Measurements from ENCODE around the gene APBB1. TPM values are rescaled to one million over a fixed set of nuclear protein-coding genes. Genes with fewer than 3 reads are reported as not detected.
"Not testable (repeated sequence)": the region's sequence is repeated elsewhere in the genome, so short reads cannot be mapped to it uniquely, and the experiment has no call there.

Gene APBB1
- total RNA-seq, 2 donors from 2014 or later: 40.0 to 72.5 TPM

DNA sequence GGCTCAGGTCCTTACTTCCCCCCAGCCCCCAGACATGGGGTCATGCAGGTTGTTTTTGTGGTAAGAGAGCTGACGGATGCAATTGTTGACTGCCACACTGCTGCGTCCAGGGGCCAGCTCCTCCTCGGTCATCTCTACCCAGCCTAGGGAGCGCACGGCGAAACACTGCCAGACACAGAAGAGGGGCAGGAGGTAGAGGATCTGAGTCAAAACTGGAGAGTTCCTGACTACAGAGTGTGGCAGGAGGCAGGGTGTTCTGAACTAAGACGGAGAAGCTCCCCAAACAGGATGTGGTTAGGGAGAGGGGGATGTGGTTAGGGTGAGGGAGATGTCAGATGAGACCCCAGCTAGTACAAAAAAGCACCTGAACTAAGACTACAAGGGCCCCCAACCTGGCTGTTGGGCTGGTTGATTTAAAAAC lies 16.3 kb downstream of the APBB1 start:
- peak; percentile 95 for ATAC-seq
- H3K36me3 Mint-ChIP-seq: peaks cover 13 to 23% of the 10 kb centered on the region in 2 donors

DNA sequence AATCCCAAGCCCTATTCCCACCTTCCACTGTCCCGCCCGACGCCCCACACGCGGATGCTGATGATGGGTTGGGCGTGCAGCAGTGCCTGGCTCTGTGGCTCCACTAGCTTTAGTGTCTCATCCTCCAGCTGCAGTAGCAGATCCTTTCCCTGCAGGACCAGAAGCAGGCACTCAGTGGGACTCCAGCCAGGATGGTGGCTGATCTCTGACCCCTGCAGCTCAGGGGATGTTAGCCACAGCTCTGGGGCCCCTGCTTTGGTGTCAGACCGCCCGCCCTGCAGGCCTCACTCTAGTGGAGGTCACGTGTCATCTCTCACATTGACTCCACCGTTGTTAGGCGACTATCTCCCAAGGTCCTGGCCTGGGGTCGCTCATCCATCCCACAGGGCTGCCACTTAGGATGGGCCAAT lies 16.8 kb downstream of the APBB1 start:
- peak; percentile 49 to 51 for ATAC-seq
- Mint-ChIP-seq H3K9me3 (no peaks in the 10 kb centered on the region), H3K27ac (peak overlapping the region; percentile 85 to 86), H3K36me3 (peaks cover 13 to 23% of the 10 kb centered on the region in 2 donors)
- no peak for DNase-seq (ENCODE audit: low spot score in 2 of 2)

More for the DNA sequence above, 16.3 kb downstream of the APBB1 start:
- Mint-ChIP-seq H3K27ac (peak overlapping the region; percentile 85 to 86), H3K9me3 (no peaks in the 10 kb centered on the region)
- peak; percentile 58 to 83 for DNase-seq (ENCODE audit: low spot score in 2 of 2)

DNA sequence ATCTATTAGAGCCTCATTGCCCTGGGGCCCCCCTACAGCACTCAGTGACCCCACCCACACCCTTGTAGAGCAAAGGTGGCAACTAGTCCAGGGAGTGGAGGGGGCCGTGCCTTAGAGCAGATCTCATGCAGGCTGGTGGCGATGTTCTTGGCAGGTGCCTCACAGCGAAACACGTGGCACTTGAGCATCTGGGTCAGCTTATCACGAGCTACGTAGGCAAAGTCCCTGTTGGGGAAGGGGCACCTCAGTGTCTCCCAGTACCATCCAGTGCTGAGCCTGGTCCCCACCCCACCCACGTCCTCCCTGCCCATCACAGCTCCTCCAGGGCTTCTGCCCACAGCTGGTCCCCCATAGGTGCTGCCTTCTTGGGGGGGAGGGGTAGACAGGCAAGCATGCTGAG lies 17.4 kb downstream of the APBB1 start:
- no peak overlapping the region for H3K27ac Mint-ChIP-seq
- H3K9me3 Mint-ChIP-seq: no peaks in the 10 kb centered on the region
- H3K36me3 Mint-ChIP-seq: peaks cover 13 to 23% of the 10 kb centered on the region in 2 donors
- DNase-seq (ENCODE audit: low spot score in 2 of 2) (no peak), ATAC-seq (no peak)

DNA sequence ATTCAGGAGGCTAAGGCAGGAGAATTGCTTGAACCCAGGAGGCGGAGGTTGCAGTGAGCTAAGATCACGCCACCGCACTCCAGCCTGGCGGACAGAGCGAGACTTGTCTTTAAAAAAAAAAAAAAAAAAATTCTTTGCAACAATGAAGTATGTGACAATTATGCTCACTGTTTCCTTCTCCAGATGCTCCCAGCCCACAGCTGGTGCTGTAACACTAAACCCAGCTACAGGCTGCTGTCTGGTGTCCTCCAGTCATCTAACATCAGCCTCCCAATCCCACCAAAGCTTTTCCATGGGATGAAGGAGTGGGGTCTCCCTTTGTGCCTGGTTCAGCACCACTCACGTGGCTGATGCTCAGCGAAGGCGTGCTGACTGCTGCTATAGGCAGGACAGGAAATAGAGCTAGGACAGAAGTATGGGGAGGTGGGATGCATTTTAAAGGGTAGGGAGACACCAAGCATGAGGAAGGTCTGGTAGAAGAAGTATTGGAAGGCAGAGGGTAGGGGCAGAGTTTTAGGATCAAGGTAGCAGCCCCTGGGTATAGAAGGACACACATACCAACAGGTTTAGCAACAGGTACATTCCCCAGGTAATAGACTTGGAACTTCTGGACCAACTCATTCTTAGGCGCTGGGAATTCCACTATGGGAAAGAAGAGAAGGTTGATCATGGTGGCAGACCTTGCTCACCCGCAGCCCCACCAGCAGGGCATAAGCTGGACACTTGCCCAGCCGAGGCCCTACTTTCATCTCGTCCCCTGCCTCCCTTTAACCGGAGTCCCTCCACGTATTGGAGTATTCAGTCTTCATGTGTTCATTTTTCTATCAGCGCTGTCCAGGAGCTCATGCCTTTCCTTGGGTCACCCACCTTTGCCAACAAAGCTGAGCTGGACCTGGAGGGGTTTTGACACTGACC lies 18.2 kb downstream of the APBB1 start:
- H3K27ac Mint-ChIP-seq: no peak overlapping the region

DNA sequence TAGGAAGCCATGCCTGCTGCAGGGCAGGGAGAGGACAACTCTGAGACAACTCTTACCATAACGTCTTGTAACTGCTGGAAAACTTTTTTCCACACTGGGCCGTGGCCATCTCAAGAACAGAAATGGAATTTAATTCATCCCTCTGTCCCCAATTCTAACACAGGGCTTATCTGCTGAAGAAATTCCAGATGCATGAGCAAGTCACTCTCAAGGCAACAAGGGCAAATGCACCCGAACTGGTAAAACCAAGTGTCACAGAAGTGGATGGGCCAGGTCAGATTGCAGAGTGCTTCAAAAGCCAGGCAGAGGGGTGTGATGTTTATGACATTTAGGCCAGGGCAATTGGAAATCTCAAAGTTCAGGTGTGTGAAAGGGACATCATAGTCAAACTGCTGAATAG lies 21.3 kb downstream of the APBB1 start:
- H3K9me3 Mint-ChIP-seq: no peaks in the 10 kb centered on the region
- ATAC-seq: no peak
- DNase-seq (ENCODE audit: low spot score in 2 of 2): no peak
- H3K36me3 Mint-ChIP-seq: peaks cover 21 to 30% of the 10 kb centered on the region in 2 donors
- peak overlapping the region in 1 of 2 donors; percentile 8 for H3K27ac Mint-ChIP-seq

More for the DNA sequence above, 18.2 kb downstream of the APBB1 start:
- Mint-ChIP-seq H3K9me3 (no peaks in the 10 kb centered on the region), H3K36me3 (peaks cover 13 to 23% of the 10 kb centered on the region in 2 donors)
- DNase-seq (ENCODE audit: low spot score in 2 of 2) (no peak), ATAC-seq (no peak)

DNA sequence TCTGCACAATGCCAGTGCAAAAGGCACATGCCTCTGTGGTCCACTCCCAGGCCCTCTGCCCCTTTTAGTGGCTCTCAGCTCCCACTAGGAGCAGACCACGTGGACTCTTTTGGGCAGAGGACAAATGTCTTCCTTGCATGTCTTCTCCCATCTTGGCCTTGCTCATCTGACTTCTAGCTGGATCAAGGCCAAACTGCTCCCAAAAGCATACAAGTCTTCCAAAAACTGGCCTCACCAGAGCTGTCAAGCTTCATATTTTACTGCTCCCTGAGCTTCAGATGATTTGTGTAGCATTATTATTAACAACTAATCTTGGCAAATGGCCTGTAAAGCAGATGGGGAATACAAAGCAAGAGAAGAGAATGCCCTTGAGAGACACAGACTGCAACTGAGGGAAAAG lies 21.7 kb downstream of the APBB1 start:
- Mint-ChIP-seq H3K27ac (peak overlapping the region in 1 of 2 donors; percentile 71), H3K9me3 (no peaks in the 10 kb centered on the region), H3K36me3 (peaks cover 22 to 32% of the 10 kb centered on the region in 2 donors)
- ATAC-seq: no peak
- DNase-seq (ENCODE audit: low spot score in 2 of 2): no peak

DNA sequence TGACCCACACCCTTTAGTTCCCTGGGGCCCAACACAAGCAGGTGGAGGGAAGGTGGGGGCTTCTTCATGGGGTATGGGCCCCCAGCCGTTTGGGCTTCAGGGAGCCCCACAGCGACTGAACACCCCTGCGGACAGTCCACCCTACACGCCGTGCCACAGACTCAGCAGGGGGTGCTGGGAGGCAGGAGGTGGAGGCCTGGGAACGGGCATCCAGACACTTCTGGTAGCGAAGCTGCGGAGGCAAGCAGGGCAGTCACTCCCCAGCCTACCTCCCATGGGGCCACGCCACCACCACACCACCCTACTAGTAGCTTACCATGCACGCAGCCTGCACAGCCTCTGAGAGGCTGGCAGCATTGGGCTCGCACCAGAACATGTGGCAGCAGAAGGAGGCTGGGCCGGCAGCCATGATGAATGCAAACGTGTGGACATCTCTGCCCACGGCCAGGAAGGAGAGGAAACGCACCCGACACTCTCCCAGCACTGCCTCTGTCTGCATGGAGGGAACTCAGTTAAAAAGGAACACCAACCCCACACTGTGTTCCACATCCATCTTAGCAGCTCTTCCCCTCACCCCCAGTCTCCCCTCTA lies 23.3 kb downstream of the APBB1 start:
- no peaks in the 10 kb centered on the region for H3K9me3 Mint-ChIP-seq
- DNase-seq (ENCODE audit: low spot score in 2 of 2) (no peak), ATAC-seq (no peak)
- peak overlapping the region in 1 of 2 donors; percentile 71 for H3K27ac Mint-ChIP-seq
- peaks cover 19 to 24% of the 10 kb centered on the region in 2 donors for H3K36me3 Mint-ChIP-seq

DNA sequence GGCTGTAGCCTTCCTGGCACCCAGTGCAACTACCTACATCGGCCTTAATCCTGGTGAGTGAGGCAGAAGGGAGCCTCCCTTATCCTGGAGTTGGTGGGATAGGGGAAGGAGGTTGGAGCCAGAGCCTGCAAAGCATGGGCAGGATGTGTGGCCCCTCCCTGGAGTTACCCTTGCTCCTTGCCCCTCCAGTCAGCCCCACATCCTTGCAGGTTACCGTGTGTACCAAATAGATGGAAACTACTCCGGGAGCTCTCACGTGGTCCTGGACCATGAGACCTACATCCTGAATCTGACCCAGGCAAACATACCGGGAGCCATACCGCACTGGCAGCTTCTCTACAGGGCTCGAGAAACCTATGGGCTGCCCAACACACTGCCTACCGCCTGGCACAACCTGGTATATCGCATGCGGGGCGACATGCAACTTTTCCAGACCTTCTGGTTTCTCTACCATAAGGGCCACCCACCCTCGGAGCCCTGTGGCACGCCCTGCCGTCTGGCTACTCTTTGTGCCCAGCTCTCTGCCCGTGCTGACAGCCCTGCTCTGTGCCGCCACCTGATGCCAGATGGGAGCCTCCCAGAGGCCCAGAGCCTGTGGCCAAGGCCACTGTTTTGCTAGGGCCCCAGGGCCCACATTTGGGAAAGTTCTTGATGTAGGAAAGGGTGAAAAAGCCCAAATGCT lies 24.8 kb downstream of the APBB1 start:
- no peak for DNase-seq (ENCODE audit: low spot score in 2 of 2)
- H3K27ac Mint-ChIP-seq: peak overlapping the region in 1 of 2 donors; percentile 30
- ATAC-seq: no peak
- no peaks in the 10 kb centered on the region for H3K9me3 Mint-ChIP-seq
- peaks cover 12 to 13% of the 10 kb centered on the region in 2 donors for H3K36me3 Mint-ChIP-seq

DNA sequence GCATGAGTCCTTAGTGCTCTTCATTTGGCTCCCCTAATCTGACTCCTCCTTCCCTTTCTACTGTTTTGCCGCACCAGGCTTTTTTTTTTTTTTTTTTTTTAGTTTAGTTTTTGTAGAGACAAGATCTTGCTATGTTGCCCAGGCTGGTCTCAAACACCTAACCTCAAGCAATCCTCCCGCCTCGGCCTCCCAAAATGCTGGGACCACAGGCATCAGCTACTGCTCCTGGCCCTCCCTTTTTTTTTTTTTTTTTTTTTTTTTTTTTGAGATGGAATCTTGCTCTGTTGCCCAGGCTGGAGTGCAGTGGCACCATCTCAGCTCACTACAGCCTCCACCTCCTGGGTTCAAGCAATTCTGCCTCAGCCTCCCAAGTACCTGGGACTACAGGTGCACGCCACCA lies 26.6 kb downstream of the APBB1 start:
- H3K36me3 Mint-ChIP-seq; DNase-seq (ENCODE audit: low spot score in 2 of 2); H3K9me3 Mint-ChIP-seq; ATAC-seq; H3K27ac Mint-ChIP-seq: not testable (repeated sequence)

DNA sequence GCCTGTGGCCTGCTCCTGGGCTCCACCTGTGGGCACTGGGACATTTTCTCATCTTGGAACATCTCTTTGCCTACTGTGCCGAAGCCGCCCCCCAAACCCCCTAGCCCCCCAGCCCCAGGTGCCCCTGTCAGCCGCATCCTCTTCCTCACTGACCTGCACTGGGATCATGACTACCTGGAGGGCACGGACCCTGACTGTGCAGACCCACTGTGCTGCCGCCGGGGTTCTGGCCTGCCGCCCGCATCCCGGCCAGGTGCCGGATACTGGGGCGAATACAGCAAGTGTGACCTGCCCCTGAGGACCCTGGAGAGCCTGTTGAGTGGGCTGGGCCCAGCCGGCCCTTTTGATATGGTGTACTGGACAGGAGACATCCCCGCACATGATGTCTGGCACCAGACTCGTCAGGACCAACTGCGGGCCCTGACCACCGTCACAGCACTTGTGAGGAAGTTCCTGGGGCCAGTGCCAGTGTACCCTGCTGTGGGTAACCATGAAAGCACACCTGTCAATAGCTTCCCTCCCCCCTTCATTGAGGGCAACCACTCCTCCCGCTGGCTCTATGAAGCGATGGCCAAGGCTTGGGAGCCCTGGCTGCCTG lies 27.3 kb downstream of the APBB1 start:
- DNase-seq (ENCODE audit: low spot score in 2 of 2) (no peak), ATAC-seq (no peak)
- Mint-ChIP-seq H3K36me3 (peaks cover 8 to 9% of the 10 kb centered on the region in 2 donors), H3K9me3 (no peaks in the 10 kb centered on the region), H3K27ac (peak overlapping the region in 1 of 2 donors; percentile 97)

DNA sequence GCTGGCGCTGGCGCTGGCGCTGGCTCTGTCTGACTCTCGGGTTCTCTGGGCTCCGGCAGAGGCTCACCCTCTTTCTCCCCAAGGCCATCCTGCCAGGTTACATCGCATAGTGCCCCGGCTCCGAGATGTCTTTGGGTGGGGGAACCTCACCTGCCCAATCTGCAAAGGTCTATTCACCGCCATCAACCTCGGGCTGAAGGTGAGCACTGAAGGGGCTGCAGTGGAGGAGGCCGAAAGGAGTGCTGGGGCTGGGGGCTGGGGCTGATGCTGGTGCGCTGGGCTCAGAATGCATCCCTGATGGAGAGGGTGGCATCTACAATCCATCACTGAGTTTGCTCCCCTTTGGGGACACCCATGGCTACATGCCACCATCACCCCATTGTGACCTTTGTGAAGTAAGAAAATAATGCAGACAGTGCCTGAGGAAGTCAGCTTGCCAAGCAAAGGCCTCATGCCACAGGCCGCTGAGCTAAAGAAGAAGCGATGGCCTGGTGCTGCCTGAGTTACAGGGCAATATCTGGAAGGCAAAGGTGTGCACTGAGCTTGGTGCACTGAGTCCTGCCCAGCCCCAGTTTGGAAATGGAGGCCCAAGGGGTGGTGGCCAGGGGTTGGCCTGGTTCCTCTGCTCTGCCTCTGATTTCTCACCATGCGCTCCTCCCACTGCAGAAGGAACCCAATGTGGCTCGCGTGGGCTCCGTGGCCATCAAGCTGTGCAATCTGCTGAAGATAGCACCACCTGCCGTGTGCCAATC lies 28.0 kb downstream of the APBB1 start:
- peak overlapping the region; percentile 77 to 97 for H3K27ac Mint-ChIP-seq
- ATAC-seq: no peak
- peaks cover 8 to 9% of the 10 kb centered on the region in 2 donors for H3K36me3 Mint-ChIP-seq
- H3K9me3 Mint-ChIP-seq: no peaks in the 10 kb centered on the region
- no peak for DNase-seq (ENCODE audit: low spot score in 2 of 2)

DNA sequence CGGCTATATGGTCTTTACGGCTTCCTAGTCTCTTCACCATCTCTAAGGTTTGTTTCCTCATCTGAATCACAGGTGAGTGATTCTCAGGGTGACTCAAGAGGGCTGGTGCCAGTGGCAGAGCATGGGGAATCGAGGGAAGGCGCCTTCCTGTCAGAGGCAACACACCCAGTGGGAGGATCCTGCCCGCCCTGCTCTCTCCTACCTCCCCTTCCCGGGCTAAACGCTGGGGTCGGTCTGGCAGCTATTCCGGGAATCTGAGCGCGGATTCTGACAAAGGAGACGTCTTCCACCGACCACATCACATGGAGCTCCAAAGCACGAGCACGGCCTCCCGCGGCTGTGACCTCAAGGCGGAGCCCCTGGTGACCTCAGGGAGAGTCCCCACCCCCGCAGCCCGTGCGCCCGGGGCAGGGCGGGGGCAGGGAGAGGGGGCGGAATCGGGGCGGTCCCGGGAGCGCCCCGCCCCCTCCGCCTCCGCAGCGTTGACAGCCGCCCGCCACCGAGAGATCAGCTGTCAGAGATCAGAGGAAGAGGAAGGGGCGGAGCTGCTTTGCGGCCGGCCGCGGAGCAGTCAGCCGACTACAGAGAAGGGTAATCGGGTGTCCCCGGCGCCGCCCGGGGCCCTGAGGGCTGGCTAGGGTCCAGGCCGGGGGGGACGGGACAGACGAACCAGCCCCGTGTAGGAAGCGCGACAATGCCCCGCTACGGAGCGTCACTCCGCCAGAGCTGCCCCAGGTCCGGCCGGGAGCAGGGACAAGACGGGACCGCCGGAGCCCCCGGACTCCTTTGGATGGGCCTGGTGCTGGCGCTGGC lies 28.8 kb downstream of the APBB1 start, which contains the start of gene SMPD1:
Gene SMPD1 (plus strand): TSS at position 570 of the 813 bp plus-strand sequence. CDS start 125 bp downstream, at position 695.
- DNase-seq (ENCODE audit: low spot score in 2 of 2) (peak; percentile 88 to 96), ATAC-seq (peak; percentile 87 to 88)
- no peaks in the 10 kb centered on the region for H3K9me3 Mint-ChIP-seq
- H3K36me3 Mint-ChIP-seq: peaks cover 8 to 9% of the 10 kb centered on the region in 2 donors
- peak within 1 kb of the TSS; percentile 97 to 99 for H3K27ac Mint-ChIP-seq

DNA sequence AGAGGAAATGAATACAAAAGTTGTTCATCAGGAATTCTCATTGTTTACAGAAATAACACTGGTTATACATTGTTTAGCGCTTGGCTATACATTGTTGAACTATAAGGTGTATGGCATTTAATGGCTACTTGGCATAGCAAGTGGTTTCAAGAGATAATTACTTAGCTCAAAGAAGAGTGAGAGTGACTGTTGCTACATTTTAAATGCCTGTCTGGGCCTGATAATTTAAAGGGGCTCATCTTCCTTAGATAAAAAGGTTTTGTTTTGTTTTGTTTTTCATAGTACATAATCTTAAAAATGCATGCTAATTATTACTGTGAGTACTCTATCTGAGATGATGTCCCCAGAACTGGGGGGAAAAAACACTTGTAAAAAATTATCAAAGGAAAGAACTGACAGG lies 30.1 kb downstream of the APBB1 start:
- DNase-seq (ENCODE audit: low spot score in 2 of 2) (no peak), ATAC-seq (no peak)
- peak overlapping the region in 1 of 2 donors; percentile 97 for H3K27ac Mint-ChIP-seq
- H3K36me3 Mint-ChIP-seq: peaks cover 8 to 9% of the 10 kb centered on the region in 2 donors
- no peaks in the 10 kb centered on the region for H3K9me3 Mint-ChIP-seq

DNA sequence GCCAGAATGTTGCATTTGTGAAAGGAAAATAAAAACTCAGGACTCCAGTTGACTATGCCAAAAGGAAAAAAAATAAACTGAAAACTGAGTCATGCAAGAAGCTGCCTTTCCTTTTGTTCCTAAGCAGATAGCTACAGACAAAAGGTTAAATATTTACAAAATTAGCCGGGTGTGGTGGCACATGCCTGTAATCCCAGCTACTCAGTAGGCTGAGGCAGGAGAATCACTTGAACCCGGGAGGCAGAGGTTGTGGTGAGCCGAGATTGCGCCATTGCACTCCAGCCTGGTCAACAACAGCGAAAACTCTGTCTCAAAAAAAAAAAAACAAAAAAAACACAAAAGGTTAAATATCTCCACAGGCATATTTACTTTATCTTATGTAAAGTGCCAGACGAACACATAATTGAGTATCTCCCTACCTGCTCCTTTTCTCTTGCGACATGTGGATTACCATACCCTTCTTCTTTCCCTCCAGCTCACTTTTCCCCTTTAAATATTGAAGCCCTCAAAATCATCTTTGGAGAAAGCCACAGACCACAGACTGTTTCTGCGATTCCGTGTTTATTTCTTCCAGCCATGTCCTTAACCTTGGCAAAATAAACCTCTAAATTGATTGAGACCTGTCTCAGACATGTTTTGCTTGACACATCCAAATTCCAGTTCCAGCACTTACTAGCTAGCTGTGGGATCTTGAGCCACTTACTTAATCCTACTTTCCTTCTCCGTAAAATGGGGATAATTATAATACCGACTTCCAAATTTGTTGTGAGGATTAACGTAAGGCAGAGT lies 30.9 kb downstream of the APBB1 start:
- Mint-ChIP-seq H3K36me3 (peaks cover 5% of the 10 kb centered on the region in 2 donors), H3K27ac (no peak overlapping the region), H3K9me3 (no peaks in the 10 kb centered on the region)
- DNase-seq (ENCODE audit: low spot score in 2 of 2): no peak
- no peak for ATAC-seq
